ENCODE data around the gene BRME1. TPM values are rescaled to one million over a fixed set of nuclear protein-coding genes. Genes with fewer than 3 reads are reported as not detected.
A peak's percentile ranks its signal among the peaks of the same experiment; 100 is the strongest.

Gene BRME1
- total RNA-seq, 1 donor from 2014 or later: 0.49 TPM

GRCh38 chr19:13920940-13921747 is 15.2 kb upstream of the BRME1 start:
- H3K27ac Mint-ChIP-seq: no peak overlapping the region
- peaks cover 4% of the 10 kb centered on the region for H3K36me3 ChIP-seq

GRCh38 chr19:13920524-13920923 is 14.6 kb upstream of the BRME1 start:
- Histone ChIP-seq H3K27me3 (no peaks in the 10 kb centered on the region), H3K79me2 (ENCODE audit: low read depth) (no peaks in the 10 kb centered on the region), H3K36me3 (peaks cover 4% of the 10 kb centered on the region), H3F3A (ENCODE audit: low read depth) (no peaks in the 10 kb centered on the region), H3K4me3 (no peak overlapping the region), H3K9me3 (ENCODE audit: low read depth) (no peaks in the 10 kb centered on the region), H4K20me1 (ENCODE audit: low read depth) (no peaks in the 10 kb centered on the region), H3K4me2 (no peak overlapping the region), H3K4me1 (no peaks in the 10 kb centered on the region), H3K27ac (no peak overlapping the region), H3K9ac (no peak overlapping the region), H2AFZ (replicated peaks) (no peak overlapping the region)
- Mint-ChIP-seq H3K4me1 (no peaks in the 10 kb centered on the region), H3K27me3 (ENCODE audit: insufficient read depth, low read depth) (peaks cover 4% of the 10 kb centered on the region), H3K36me3 (peaks cover 30% of the 10 kb centered on the region), H3K27ac (no peak overlapping the region), H3K9me3 (peaks cover 4% of the 10 kb centered on the region), H3K4me3 (no peak overlapping the region)
- TF ChIP-seq EZH2phosphoT487 (IDR thresholded peaks at IDR 0.05) (no peak), CTCF (IDR thresholded peaks at IDR 0.05) (no peak), EZH2 (IDR thresholded peaks at IDR 0.05) (no peak)
- DNase-seq (ENCODE audit: low spot score): no peak

More at GRCh38 chr19:13920940-13921747, 15.2 kb upstream of the BRME1 start:
- Mint-ChIP-seq H3K36me3 (peaks cover 32% of the 10 kb centered on the region), H3K27me3 (ENCODE audit: insufficient read depth, low read depth) (peaks cover 4% of the 10 kb centered on the region), H3K4me3 (no peak overlapping the region), H3K4me1 (no peaks in the 10 kb centered on the region), H3K9me3 (peaks cover 4% of the 10 kb centered on the region)
- Histone ChIP-seq H3F3A (ENCODE audit: low read depth) (no peaks in the 10 kb centered on the region), H3K27ac (no peak overlapping the region), H3K4me2 (no peak overlapping the region), H2AFZ (replicated peaks) (no peak overlapping the region), H3K4me3 (no peak overlapping the region), H3K9me3 (ENCODE audit: low read depth) (no peaks in the 10 kb centered on the region), H3K9ac (no peak overlapping the region), H4K20me1 (ENCODE audit: low read depth) (no peaks in the 10 kb centered on the region), H3K79me2 (ENCODE audit: low read depth) (no peaks in the 10 kb centered on the region), H3K27me3 (no peaks in the 10 kb centered on the region), H3K4me1 (no peaks in the 10 kb centered on the region)
- TF ChIP-seq CTCF (IDR thresholded peaks at IDR 0.05): no peak
- no peak for TF ChIP-seq EZH2 (IDR thresholded peaks at IDR 0.05)
- TF ChIP-seq EZH2phosphoT487 (IDR thresholded peaks at IDR 0.05): no peak
- DNase-seq (ENCODE audit: low spot score): peak; percentile 50

- H3K4me3 ChIP-seq: no peak overlapping the region
- no peak for DNase-seq (ENCODE audit: low spot score)
- H3K27ac ChIP-seq: no peak overlapping the region
- peaks cover 27% of the 10 kb centered on the region for H3K36me3 Mint-ChIP-seq
- H3K79me2 ChIP-seq (ENCODE audit: low read depth): no peaks in the 10 kb centered on the region
- peaks cover 4% of the 10 kb centered on the region for H3K9me3 Mint-ChIP-seq
- H3K9ac ChIP-seq: no peak overlapping the region
- peaks cover 4% of the 10 kb centered on the region for H3K27me3 Mint-ChIP-seq (ENCODE audit: insufficient read depth, low read depth)
- no peaks in the 10 kb centered on the region for H3K4me1 ChIP-seq
- H3K4me3 Mint-ChIP-seq: no peak overlapping the region
- H2AFZ ChIP-seq (replicated peaks): no peak overlapping the region
- H3F3A ChIP-seq (ENCODE audit: low read depth): no peaks in the 10 kb centered on the region
- no peaks in the 10 kb centered on the region for H3K27me3 ChIP-seq
- H4K20me1 ChIP-seq (ENCODE audit: low read depth): no peaks in the 10 kb centered on the region
- H3K9me3 ChIP-seq (ENCODE audit: low read depth): no peaks in the 10 kb centered on the region
- H3K36me3 ChIP-seq: peaks cover 4% of the 10 kb centered on the region
- no peak for TF ChIP-seq EZH2phosphoT487 (IDR thresholded peaks at IDR 0.05)
- TF ChIP-seq EZH2 (IDR thresholded peaks at IDR 0.05): no peak
- TF ChIP-seq CTCF (IDR thresholded peaks at IDR 0.05): no peak
- no peak overlapping the region for H3K4me2 ChIP-seq
- no peaks in the 10 kb centered on the region for H3K4me1 Mint-ChIP-seq
- no peak overlapping the region for H3K27ac Mint-ChIP-seq
Observed at GRCh38 chr19:13918726-13919411, 13.0 kb upstream of the BRME1 start.

Measured in neural progenitor cell (in vitro differentiated cells).